Measurements from ENCODE around the gene ATP6AP1.

Gene ATP6AP1

GRCh38 chrX:154433605-154434004, 5.1 kb downstream of the ATP6AP1 start:
- H2AFZ ChIP-seq (ENCODE audit: low read length, unreplicated experiment): no peak overlapping the region
- H3K36me3 ChIP-seq (ENCODE audit: insufficient read depth, low read length): no peaks in the 10 kb centered on the region
- H3K27ac ChIP-seq (ENCODE audit: low read depth, low read length): no peak overlapping the region
- no peaks in the 10 kb centered on the region for H3K27me3 ChIP-seq (ENCODE audit: insufficient read depth, low read length)
- H3K4me3 ChIP-seq (ENCODE audit: low read depth, low read length): no peak overlapping the region
- H3K79me2 ChIP-seq (ENCODE audit: control insufficient read depth, insufficient read depth, low read length, unreplicated experiment): peaks cover 28% of the 10 kb centered on the region
- peaks cover 3% of the 10 kb centered on the region for H3K4me1 ChIP-seq (ENCODE audit: control insufficient read depth, insufficient read depth, low read length, unreplicated experiment)

GRCh38 chrX:154434394-154435168, 6.1 kb downstream of the ATP6AP1 start:
- H3K36me3 ChIP-seq (ENCODE audit: insufficient read depth, low read length): no peaks in the 10 kb centered on the region
- no peak overlapping the region for H3K27ac ChIP-seq (ENCODE audit: low read depth, low read length)
- no peaks in the 10 kb centered on the region for H3K27me3 ChIP-seq (ENCODE audit: insufficient read depth, low read length)
- H3K79me2 ChIP-seq (ENCODE audit: control insufficient read depth, insufficient read depth, low read length, unreplicated experiment): peaks cover 30% of the 10 kb centered on the region
- H2AFZ ChIP-seq (ENCODE audit: low read length, unreplicated experiment): no peak overlapping the region
- H3K4me3 ChIP-seq (ENCODE audit: low read depth, low read length): no peak overlapping the region
- H3K4me1 ChIP-seq (ENCODE audit: control insufficient read depth, insufficient read depth, low read length, unreplicated experiment): peaks cover 3% of the 10 kb centered on the region

GRCh38 chrX:154435171-154435733, 6.8 kb downstream of the ATP6AP1 start:
- H3K4me3 ChIP-seq (ENCODE audit: low read depth, low read length): no peak overlapping the region
- H3K27me3 ChIP-seq (ENCODE audit: insufficient read depth, low read length): no peaks in the 10 kb centered on the region
- peaks cover 32% of the 10 kb centered on the region for H3K79me2 ChIP-seq (ENCODE audit: control insufficient read depth, insufficient read depth, low read length, unreplicated experiment)
- H2AFZ ChIP-seq (ENCODE audit: low read length, unreplicated experiment): no peak overlapping the region
- H3K4me1 ChIP-seq (ENCODE audit: control insufficient read depth, insufficient read depth, low read length, unreplicated experiment): peaks cover 3% of the 10 kb centered on the region
- no peaks in the 10 kb centered on the region for H3K36me3 ChIP-seq (ENCODE audit: insufficient read depth, low read length)
- no peak overlapping the region for H3K27ac ChIP-seq (ENCODE audit: low read depth, low read length)

- Histone ChIP-seq H3K27ac (ENCODE audit: low read depth, low read length) (peak overlapping the region; percentile 72), H3K4me3 (ENCODE audit: low read depth, low read length) (peak overlapping the region; percentile 87), H2AFZ (ENCODE audit: low read length, unreplicated experiment) (no peak overlapping the region), H3K4me1 (ENCODE audit: control insufficient read depth, insufficient read depth, low read length, unreplicated experiment) (peaks cover 3% of the 10 kb centered on the region), H3K36me3 (ENCODE audit: insufficient read depth, low read length) (no peaks in the 10 kb centered on the region), H3K27me3 (ENCODE audit: insufficient read depth, low read length) (no peaks in the 10 kb centered on the region), H3K79me2 (ENCODE audit: control insufficient read depth, insufficient read depth, low read length, unreplicated experiment) (peaks cover 33% of the 10 kb centered on the region)
Measured at GRCh38 chrX:154436374-154436982, 8.0 kb downstream of the ATP6AP1 start.

- peaks cover 3% of the 10 kb centered on the region for H3K4me1 ChIP-seq (ENCODE audit: control insufficient read depth, insufficient read depth, low read length, unreplicated experiment)
- peak within 1 kb of the TSS; percentile 87 for H3K4me3 ChIP-seq (ENCODE audit: low read depth, low read length)
- peak within 1 kb of the TSS; percentile 72 for H3K27ac ChIP-seq (ENCODE audit: low read depth, low read length)
- peaks cover 33% of the 10 kb centered on the region for H3K79me2 ChIP-seq (ENCODE audit: control insufficient read depth, insufficient read depth, low read length, unreplicated experiment)
- no peaks in the 10 kb centered on the region for H3K27me3 ChIP-seq (ENCODE audit: insufficient read depth, low read length)
- H3K36me3 ChIP-seq (ENCODE audit: insufficient read depth, low read length): no peaks in the 10 kb centered on the region
- no peak within 1 kb of the TSS for H2AFZ ChIP-seq (ENCODE audit: low read length, unreplicated experiment)
Measured at GRCh38 chrX:154436983-154437752, 8.7 kb downstream of the ATP6AP1 start, which contains the start of gene GDI1. GDI1 (plus strand) TSS chrX:154437154; CDS start chrX:154437255, 101 bp downstream.

GRCh38 chrX:154437971-154438893, 9.8 kb downstream of the ATP6AP1 start:
- Histone ChIP-seq H3K27me3 (ENCODE audit: insufficient read depth, low read length) (no peaks in the 10 kb centered on the region), H3K27ac (ENCODE audit: low read depth, low read length) (no peak overlapping the region), H2AFZ (ENCODE audit: low read length, unreplicated experiment) (no peak overlapping the region), H3K4me3 (ENCODE audit: low read depth, low read length) (peak overlapping the region; percentile 87), H3K36me3 (ENCODE audit: insufficient read depth, low read length) (no peaks in the 10 kb centered on the region), H3K4me1 (ENCODE audit: control insufficient read depth, insufficient read depth, low read length, unreplicated experiment) (peaks cover 3% of the 10 kb centered on the region), H3K79me2 (ENCODE audit: control insufficient read depth, insufficient read depth, low read length, unreplicated experiment) (peaks cover 33% of the 10 kb centered on the region)

- peaks cover 3% of the 10 kb centered on the region for H3K4me1 ChIP-seq (ENCODE audit: control insufficient read depth, insufficient read depth, low read length, unreplicated experiment)
- no peaks in the 10 kb centered on the region for H3K27me3 ChIP-seq (ENCODE audit: insufficient read depth, low read length)
- no peaks in the 10 kb centered on the region for H3K36me3 ChIP-seq (ENCODE audit: insufficient read depth, low read length)
Measured at GRCh38 chrX:154439841-154440240, 11.4 kb downstream of the ATP6AP1 start.

GRCh38 chrX:154440623-154441357, 12.3 kb downstream of the ATP6AP1 start:
- no peaks in the 10 kb centered on the region for H3K36me3 ChIP-seq (ENCODE audit: insufficient read depth, low read length)
- H3K4me1 ChIP-seq (ENCODE audit: control insufficient read depth, insufficient read depth, low read length, unreplicated experiment): peaks cover 11% of the 10 kb centered on the region
- H2AFZ ChIP-seq (ENCODE audit: low read length, unreplicated experiment): no peak overlapping the region

More at GRCh38 chrX:154439841-154440240, 11.4 kb downstream of the ATP6AP1 start:
- H3K27ac ChIP-seq (ENCODE audit: low read depth, low read length): no peak overlapping the region
- H3K79me2 ChIP-seq (ENCODE audit: control insufficient read depth, insufficient read depth, low read length, unreplicated experiment): peaks cover 39% of the 10 kb centered on the region
- no peak overlapping the region for H2AFZ ChIP-seq (ENCODE audit: low read length, unreplicated experiment)
- no peak overlapping the region for H3K4me3 ChIP-seq (ENCODE audit: low read depth, low read length)

GRCh38 chrX:154441564-154441963, 13.1 kb downstream of the ATP6AP1 start:
- peaks cover 7% of the 10 kb centered on the region for H3K4me1 ChIP-seq (ENCODE audit: control insufficient read depth, insufficient read depth, low read length, unreplicated experiment)
- no peak overlapping the region for H2AFZ ChIP-seq (ENCODE audit: low read length, unreplicated experiment)
- H3K27ac ChIP-seq (ENCODE audit: low read depth, low read length): no peak overlapping the region
- H3K36me3 ChIP-seq (ENCODE audit: insufficient read depth, low read length): no peaks in the 10 kb centered on the region
- no peak overlapping the region for H3K4me3 ChIP-seq (ENCODE audit: low read depth, low read length)
- H3K27me3 ChIP-seq (ENCODE audit: insufficient read depth, low read length): no peaks in the 10 kb centered on the region
- peaks cover 57% of the 10 kb centered on the region for H3K79me2 ChIP-seq (ENCODE audit: control insufficient read depth, insufficient read depth, low read length, unreplicated experiment)

More at GRCh38 chrX:154440623-154441357, 12.3 kb downstream of the ATP6AP1 start:
- Histone ChIP-seq H3K27ac (ENCODE audit: low read depth, low read length) (no peak overlapping the region), H3K79me2 (ENCODE audit: control insufficient read depth, insufficient read depth, low read length, unreplicated experiment) (peaks cover 49% of the 10 kb centered on the region), H3K27me3 (ENCODE audit: insufficient read depth, low read length) (no peaks in the 10 kb centered on the region), H3K4me3 (ENCODE audit: low read depth, low read length) (no peak overlapping the region)

Data from ACC112 (cell line).